ENCODE data around the gene TOR2A. TPM values are rescaled to one million over a fixed set of nuclear protein-coding genes. Genes with fewer than 3 reads are reported as not detected.

The TOR2A gene
- total RNA-seq, 2 experiments from 2014 or later: 17.7 to 18.1 TPM

DNA sequence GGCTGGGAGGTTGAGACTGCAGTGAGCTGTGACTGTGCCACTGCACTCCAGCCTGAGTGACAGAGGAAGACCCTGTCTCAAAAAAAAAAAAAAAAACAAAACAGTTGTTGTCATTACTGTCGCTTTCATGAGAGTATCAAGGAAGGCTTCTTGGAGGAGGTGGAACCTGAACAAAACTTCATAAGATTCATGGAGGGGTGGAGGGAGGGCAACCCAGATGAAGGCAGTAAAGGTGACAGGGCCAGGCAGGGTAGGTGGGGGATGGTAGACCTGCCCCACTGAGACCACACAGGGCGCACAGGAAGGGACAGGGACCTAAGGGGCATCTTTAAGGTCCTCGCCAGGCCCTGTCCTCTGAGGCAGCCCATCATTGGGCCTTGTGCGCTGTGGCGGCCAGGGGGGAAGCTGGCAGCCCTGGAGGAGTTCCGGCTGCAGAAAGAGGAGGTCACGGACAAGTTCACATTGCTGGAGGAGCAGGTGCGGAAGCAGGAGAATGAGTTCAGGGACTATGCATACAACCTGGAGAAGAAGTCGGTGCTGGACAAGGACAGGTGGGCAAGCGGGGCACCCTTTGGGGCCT, 24.8 kb downstream of the TOR2A start:
- Mint-ChIP-seq H3K36me3 (peaks cover 6% of the 10 kb centered on the region), H3K27ac (peak overlapping the region; percentile 19), H3K27me3 (no peaks in the 10 kb centered on the region), H3K9me3 (no peaks in the 10 kb centered on the region), H3K4me1 (peaks cover 23% of the 10 kb centered on the region), H3K4me3 (no peak overlapping the region)
- DNase-seq: no peak

DNA sequence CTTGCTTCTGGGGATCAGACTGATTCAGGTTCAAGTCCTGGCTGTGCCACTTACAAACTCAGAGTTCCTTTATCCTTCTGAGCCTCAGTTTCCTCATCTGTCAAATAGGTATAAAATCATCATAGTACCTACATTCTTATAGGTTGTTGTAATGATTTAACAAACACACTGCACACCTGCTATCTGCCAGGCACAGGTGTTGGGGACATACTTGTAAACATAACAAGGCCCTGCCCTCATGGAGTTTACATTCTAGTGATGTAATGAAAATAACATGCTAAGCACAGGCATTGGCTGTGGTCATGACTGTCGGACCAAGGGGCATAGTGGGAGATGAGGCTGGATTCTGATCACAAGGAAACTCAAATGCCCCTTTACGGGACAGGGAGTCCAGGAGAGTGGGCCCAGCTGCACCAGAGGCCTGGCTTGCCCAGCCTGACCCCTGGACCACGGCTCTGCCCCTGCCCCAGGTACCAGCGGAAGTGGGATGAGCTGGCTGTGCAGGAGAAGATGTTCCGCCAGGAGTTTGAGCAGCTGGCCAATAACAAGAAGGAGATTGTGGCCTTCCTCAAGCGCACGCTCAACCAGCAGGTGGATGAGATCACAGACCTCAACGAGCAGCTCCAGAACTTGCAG, 26.0 kb downstream of the TOR2A start:
- DNase-seq: no peak
- peaks cover 6% of the 10 kb centered on the region for H3K36me3 Mint-ChIP-seq
- no peak overlapping the region for H3K27ac Mint-ChIP-seq
- H3K27me3 Mint-ChIP-seq: no peaks in the 10 kb centered on the region
- peaks cover 20% of the 10 kb centered on the region for H3K4me1 Mint-ChIP-seq
- no peak overlapping the region for H3K4me3 Mint-ChIP-seq
- H3K9me3 Mint-ChIP-seq: no peaks in the 10 kb centered on the region

DNA sequence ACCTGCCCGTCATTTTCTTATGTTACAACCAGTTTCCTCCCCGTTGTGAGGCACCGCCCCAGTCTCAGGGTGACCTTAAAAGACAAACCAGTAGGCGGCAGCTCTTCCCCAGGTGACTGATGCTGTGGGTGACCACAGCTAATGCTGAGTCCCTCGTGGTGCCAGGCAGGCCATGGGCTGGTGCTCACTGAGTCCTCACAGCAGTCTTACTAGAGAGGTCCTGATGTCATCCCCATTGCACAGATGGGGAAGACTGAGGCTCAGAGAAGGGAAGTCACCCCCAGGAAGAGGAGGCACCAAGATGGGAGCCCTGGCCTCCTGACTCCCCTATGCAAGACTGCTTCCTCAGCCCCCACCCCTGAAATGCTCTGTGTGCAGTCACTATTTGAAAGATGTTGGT, 27.3 kb downstream of the TOR2A start:
- Mint-ChIP-seq H3K4me3 (no peak overlapping the region), H3K9me3 (no peaks in the 10 kb centered on the region), H3K36me3 (peaks cover 6% of the 10 kb centered on the region), H3K4me1 (peaks cover 20% of the 10 kb centered on the region), H3K27ac (no peak overlapping the region), H3K27me3 (no peaks in the 10 kb centered on the region)
- peak; percentile 27 for DNase-seq

DNA sequence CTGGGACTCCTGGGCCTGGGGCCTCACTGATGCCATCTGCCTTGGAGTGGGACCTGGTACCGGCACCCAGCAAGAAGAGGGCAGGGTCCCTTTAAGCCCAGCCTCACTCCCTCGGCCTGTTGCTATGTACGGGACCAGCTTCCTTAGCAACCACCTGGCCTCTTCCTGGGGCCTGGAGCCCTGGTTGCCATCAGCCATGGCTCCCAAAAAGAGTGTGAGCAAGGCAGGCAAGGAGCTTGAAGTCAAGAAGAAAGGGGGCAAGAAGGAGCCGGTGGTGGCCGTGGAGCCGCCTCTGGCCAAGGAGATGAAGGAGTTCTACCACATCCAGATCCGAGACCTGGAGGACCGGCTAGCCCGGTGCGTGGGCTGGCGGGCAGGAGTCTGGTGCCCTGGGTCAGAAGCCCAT, 28.3 kb downstream of the TOR2A start, which contains the start of gene CFAP157:
Gene CFAP157 (plus strand): TSS at position 153 of the 406 bp plus-strand sequence. CDS start 44 bp downstream, at position 197.
- no peak within 1 kb of the TSS for H3K4me3 Mint-ChIP-seq
- H3K27me3 Mint-ChIP-seq: no peaks in the 10 kb centered on the region
- H3K4me1 Mint-ChIP-seq: peaks cover 20% of the 10 kb centered on the region
- no peaks in the 10 kb centered on the region for H3K9me3 Mint-ChIP-seq
- H3K36me3 Mint-ChIP-seq: peaks cover 6% of the 10 kb centered on the region
- no peak within 1 kb of the TSS for H3K27ac Mint-ChIP-seq
- DNase-seq: no peak

DNA sequence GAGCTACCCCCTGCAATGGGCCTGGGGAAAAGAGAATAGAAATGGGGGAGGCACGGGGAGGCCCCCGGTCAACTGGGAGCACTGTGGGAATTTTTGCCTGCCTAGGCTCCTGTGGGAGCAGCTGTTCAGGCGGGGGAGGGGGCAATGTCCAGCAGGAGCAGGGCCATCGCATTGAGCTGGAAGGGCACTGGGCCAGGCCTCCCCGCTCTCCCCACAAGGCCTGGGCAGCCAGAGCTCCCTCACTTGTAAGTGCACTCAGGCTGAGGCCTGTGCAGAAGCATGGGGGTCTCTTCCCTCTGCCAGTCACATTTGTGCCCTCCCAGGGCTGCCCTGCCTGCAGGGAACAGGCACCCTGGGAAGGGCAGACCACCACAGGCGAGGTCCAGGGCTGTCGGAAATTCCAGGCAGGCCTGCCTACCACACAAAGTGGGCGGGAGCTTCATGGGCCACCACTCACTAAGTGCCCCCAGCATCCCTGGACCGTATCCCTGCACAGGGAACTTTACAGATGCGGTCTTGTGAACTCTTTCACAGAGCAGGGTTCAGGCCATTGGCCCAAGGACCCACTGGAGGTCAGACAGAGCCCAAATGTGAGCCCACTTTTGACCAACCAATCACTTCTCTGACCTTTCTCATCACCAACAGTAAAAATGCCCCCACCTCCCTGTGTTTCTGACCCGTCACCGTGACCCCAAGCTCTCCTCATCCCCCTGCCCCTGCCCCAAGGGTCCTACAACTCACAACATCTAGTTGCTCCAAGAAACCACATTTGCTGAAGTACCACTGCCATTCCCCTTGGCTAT, 29.3 kb downstream of the TOR2A start:
- Mint-ChIP-seq H3K4me1 (peaks cover 12% of the 10 kb centered on the region), H3K4me3 (no peak overlapping the region), H3K27ac (no peak overlapping the region), H3K27me3 (no peaks in the 10 kb centered on the region), H3K36me3 (peaks cover 6% of the 10 kb centered on the region), H3K9me3 (no peaks in the 10 kb centered on the region)
- no peak for DNase-seq

DNA sequence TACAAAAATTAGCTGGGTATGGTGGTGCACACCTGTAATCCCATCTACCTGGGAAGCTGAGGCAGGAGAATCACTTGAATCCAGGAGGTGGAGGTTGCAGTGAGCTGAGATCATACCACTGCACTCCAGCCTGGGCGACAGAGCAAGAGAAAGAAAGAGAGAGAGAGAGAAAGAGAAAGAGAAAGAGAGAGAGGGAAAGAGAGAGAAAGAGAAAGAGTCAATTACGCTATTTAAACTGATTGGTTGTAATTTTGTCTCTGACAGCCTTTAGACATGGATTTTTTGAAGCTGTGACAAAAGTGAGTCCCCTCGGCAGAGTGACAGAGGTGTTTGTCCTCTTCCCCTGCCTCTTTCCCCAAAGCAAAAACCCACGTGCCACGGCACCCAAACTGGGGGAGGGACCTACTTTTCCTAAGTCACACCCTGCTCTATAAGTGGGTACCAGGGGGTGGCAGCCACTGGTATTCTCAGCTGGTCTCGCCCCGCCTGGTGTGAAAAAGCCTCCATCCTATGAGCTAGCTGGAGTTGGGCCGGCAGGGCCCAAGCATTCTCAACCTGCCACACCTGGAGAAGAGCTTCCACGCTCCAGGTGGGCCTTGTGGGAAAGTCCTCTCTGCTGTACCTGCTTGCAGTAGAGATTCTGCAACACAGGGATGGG, 31.7 kb downstream of the TOR2A start:
- no peak for DNase-seq
- peak overlapping the region; percentile 30 for H3K27ac Mint-ChIP-seq
- H3K9me3 Mint-ChIP-seq: no peaks in the 10 kb centered on the region
- H3K4me3 Mint-ChIP-seq: no peak overlapping the region
- H3K36me3 Mint-ChIP-seq: no peaks in the 10 kb centered on the region
- H3K4me1 Mint-ChIP-seq: peaks cover 17% of the 10 kb centered on the region
- no peaks in the 10 kb centered on the region for H3K27me3 Mint-ChIP-seq

DNA sequence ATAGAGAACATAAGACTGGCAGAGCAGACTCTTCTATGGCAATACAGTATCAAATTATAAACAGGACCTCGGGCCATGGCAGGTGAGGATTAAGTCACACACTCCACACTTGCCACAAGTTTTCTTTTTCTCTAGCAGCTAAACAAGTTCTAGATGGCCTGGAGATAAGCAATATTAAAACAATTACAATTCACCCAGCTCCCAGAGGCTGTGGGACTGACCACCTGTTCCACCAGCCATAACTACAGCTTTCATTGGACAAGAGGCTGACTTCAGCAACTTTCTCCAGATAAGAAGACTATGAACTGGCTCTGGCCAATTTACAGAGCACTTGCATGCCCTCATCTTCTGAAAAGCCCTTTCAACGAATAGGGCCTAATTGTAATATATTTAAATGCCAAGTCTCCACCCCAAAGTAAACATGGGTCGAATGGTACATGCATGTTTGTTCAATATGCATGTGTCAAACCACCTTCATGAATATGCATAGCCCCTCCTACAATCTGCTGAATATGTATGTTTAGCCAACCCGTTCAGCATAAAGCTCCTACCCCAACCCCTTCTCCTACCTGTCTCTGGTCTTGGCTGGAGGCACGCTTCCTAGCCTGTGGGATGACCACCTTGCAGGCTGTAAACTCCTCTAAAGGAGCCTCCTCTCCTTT, 34.4 kb downstream of the TOR2A start:
- Mint-ChIP-seq H3K27ac (no peak overlapping the region), H3K4me1 (peaks cover 10% of the 10 kb centered on the region), H3K27me3 (no peaks in the 10 kb centered on the region), H3K9me3 (no peaks in the 10 kb centered on the region), H3K4me3 (no peak overlapping the region), H3K36me3 (no peaks in the 10 kb centered on the region)
- DNase-seq: no peak

DNA sequence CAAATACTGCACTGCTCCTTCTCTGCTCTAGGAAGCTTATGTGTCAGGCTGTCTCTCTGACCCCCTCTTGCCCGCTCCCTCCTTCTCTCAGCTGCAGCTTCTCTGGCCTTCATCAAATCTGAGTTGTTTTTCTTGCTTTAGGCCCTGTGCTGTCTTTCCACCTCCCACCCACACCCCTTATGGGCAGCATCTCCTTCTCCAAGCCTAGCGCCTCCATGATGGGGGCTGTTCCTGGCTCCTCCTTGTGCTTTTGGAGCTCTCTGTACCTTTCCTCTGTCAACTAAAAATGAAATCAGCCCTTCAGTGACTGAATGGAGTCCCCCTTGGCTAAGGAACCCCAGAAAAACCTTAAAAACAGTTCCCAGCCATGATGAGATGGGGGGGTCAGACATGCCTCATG, 35.0 kb downstream of the TOR2A start:
- Mint-ChIP-seq H3K9me3 (no peaks in the 10 kb centered on the region), H3K36me3 (no peaks in the 10 kb centered on the region), H3K27ac (no peak overlapping the region), H3K27me3 (no peaks in the 10 kb centered on the region), H3K4me3 (no peak overlapping the region), H3K4me1 (peaks cover 10% of the 10 kb centered on the region)
- no peak for DNase-seq

DNA sequence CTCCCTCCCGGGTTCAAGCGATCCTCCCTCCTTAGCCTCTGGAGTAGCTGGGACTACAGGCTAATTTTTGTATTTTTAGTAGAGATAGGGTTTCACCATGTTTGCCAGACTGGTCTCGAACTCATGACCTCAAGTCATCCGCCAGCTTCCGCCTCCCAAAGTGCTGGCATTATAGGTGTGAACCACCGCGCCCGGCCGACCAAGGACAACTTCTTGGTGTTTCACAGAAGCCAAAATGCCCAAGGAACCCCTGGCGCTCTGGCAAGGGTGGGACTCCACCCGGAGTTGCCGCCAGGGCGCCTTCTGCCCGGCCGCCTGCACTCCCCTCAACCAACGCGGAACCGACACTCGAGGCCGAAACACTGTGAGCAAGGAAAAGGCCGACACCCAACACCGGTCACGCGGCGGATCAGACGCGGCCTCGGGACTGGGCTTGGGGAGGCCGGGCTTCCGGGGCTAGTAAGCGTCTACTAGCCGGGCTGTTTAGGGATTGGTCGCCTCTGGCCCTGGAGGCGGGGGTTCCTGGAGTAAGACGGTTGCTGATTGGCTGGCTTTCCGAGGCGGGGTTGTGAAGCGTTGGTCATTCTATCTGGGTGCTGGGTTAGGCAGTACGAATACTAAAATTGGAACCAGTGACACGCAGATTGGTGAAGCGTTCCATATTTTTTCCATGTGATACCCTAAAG, 36.0 kb downstream of the TOR2A start:
- Mint-ChIP-seq H3K4me1 (peaks cover 10% of the 10 kb centered on the region), H3K4me3 (peak overlapping the region; percentile 72), H3K27me3 (no peaks in the 10 kb centered on the region), H3K9me3 (no peaks in the 10 kb centered on the region), H3K36me3 (no peaks in the 10 kb centered on the region), H3K27ac (peak overlapping the region; percentile 76)
- peak; percentile 87 for DNase-seq

DNA sequence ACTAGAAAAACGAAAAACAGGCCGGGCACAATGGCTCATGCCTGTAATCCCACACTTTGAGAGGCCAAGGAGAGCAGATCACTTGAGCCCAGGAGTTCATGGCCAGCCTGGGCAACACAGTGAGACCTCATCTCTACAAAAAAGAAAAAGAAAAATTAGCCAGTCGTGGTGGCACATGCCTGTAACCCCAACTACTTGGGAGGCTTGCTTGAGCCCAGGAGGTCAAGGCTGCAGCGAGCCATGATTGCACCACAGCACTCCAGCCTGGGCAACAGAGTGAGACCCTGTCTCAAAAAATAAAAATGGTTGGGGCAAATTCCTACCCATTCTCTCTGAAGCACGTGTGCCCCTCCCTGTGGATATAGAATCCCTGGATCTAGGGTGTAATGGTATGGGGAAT, 36.7 kb downstream of the TOR2A start:
- no peak for DNase-seq
- Mint-ChIP-seq H3K36me3 (no peaks in the 10 kb centered on the region), H3K4me3 (no peak overlapping the region), H3K4me1 (peaks cover 10% of the 10 kb centered on the region), H3K9me3 (no peaks in the 10 kb centered on the region), H3K27me3 (no peaks in the 10 kb centered on the region), H3K27ac (no peak overlapping the region)

DNA sequence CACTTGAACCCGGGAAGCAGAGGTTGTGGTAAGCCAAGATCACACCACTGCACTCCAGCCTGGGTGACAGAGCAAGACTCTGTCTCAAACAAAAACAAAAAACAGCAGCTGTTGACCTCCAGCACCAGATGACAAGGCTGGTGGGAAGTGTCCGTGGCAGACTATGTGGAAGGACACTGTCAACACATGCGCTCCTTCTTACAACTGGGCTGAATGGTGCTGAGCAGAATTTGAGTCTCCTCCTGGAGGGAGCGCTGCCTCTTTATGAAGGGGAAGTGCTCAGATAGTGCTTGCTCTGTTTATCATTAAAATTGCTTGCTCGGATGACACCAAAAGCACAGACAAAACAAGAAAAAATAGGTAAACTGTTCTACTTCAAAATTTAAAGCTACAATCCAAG, 37.5 kb downstream of the TOR2A start:
- DNase-seq: no peak

DNA sequence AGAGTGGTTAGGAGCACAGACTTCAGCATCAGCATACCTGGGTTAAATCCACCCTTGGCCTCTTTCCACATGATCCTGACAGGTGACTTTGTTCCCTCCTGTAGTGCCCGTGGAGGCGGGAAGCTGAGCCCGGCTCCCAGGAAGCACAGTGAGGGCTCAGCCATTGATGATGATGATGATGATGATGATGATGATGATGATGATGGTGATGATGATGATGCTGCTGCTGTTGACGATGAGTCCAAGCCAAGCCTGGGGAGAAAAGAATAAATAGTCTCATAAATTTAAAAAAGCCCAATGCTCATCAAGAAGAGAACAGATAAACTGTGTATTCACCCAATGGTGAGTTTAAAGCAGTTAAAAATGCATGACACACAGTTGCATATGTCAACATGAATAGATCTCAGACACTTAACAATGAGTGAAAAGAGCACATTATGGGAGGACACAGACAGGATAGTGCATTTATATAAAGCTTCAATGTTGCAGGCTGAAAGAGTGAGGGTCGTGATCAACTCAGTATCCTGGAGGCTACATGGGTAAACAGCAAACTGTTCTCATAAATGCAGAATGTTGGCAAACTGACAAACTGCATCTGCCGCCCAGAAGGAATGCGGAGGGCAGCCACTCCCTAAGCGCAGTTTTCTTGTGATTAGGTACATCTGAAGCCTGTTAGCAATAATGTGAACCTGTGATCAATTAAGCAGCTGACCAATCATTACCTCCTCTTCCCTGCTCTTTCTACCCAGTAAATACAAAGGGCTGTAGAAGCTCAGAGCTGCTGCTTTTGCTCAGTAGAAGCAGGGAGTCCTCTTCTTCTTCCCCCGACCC, 40.0 kb downstream of the TOR2A start:
- H3K36me3 Mint-ChIP-seq: no peaks in the 10 kb centered on the region
- H3K9me3 Mint-ChIP-seq: no peaks in the 10 kb centered on the region
- H3K27me3 Mint-ChIP-seq: no peaks in the 10 kb centered on the region
- no peak overlapping the region for H3K27ac Mint-ChIP-seq
- DNase-seq: no peak
- H3K4me1 Mint-ChIP-seq: peaks cover 7% of the 10 kb centered on the region
- H3K4me3 Mint-ChIP-seq: no peak overlapping the region

More for the DNA sequence above, 37.5 kb downstream of the TOR2A start:
- H3K36me3 Mint-ChIP-seq: no peaks in the 10 kb centered on the region
- no peaks in the 10 kb centered on the region for H3K9me3 Mint-ChIP-seq
- no peaks in the 10 kb centered on the region for H3K27me3 Mint-ChIP-seq
- H3K27ac Mint-ChIP-seq: no peak overlapping the region
- H3K4me1 Mint-ChIP-seq: peaks cover 10% of the 10 kb centered on the region
- no peak overlapping the region for H3K4me3 Mint-ChIP-seq

DNA sequence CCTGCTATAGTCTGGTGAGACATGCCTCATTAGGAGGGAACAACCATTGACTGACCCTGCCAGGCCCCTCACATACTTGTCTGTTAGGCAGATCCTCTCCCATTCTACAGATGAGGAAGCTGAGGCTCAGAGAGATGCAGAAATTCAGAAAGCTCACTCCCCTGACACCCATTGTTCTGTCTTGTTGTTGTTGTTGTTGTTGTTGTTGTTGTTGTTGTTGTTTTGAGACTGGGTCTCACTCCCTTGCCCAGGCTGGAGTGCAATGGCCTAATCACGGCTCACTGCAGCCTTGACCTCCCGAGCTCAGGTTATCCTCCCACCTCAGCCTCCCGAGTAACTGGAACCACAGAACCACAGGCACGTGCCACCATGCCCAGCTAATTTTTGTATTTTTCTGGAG, 41.4 kb downstream of the TOR2A start:
- H3K27me3 Mint-ChIP-seq: no peaks in the 10 kb centered on the region
- H3K4me1 Mint-ChIP-seq: no peaks in the 10 kb centered on the region
- H3K27ac Mint-ChIP-seq: no peak overlapping the region
- no peak for DNase-seq
- no peak overlapping the region for H3K4me3 Mint-ChIP-seq
- H3K9me3 Mint-ChIP-seq: no peaks in the 10 kb centered on the region
- H3K36me3 Mint-ChIP-seq: no peaks in the 10 kb centered on the region

DNA sequence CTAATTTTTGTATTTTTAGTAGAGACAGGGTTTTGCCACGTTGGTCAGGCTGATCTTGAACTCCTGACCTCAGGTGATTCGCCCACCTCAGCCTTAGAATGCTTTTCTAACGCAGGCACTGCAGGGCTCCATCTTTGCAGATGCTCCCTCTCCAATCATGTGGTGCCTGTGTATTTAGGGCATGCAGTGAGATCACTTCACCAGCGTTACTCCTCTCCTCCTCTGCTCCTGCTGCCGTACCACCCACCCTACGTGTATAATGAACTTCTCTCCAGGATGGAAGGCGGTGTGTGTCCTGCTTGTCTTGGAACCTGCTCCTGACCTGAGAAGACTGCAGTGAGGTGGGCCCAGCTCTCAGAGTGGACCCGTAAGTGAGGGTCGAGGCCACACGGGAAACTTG, 42.0 kb downstream of the TOR2A start:
- Mint-ChIP-seq H3K27ac (no peak overlapping the region), H3K4me1 (no peaks in the 10 kb centered on the region), H3K9me3 (no peaks in the 10 kb centered on the region), H3K27me3 (no peaks in the 10 kb centered on the region), H3K4me3 (no peak overlapping the region), H3K36me3 (no peaks in the 10 kb centered on the region)
- DNase-seq: no peak
